GM18502 (cell line): ENCODE measurements around the gene TNIP2.

Experiments
- ATAC-seq: cut with Tn5 transposase; IDR thresholded peaks from one replicate; pipeline ENCODE4 v1.9.1; 2021; ENCODE audit warnings: mild to moderate bottlenecking; ENCODE audit not compliant: unreplicated experiment, poor library complexity

The TNIP2 gene

GRCh38 chr4:2794486-2795299 lies 38.6 kb upstream of the TNIP2 start:
- no peak for ATAC-seq

- no peak for ATAC-seq
These were observed 37.7 kb upstream of the TNIP2 start for GRCh38 chr4:2793586-2794485.

DNA sequence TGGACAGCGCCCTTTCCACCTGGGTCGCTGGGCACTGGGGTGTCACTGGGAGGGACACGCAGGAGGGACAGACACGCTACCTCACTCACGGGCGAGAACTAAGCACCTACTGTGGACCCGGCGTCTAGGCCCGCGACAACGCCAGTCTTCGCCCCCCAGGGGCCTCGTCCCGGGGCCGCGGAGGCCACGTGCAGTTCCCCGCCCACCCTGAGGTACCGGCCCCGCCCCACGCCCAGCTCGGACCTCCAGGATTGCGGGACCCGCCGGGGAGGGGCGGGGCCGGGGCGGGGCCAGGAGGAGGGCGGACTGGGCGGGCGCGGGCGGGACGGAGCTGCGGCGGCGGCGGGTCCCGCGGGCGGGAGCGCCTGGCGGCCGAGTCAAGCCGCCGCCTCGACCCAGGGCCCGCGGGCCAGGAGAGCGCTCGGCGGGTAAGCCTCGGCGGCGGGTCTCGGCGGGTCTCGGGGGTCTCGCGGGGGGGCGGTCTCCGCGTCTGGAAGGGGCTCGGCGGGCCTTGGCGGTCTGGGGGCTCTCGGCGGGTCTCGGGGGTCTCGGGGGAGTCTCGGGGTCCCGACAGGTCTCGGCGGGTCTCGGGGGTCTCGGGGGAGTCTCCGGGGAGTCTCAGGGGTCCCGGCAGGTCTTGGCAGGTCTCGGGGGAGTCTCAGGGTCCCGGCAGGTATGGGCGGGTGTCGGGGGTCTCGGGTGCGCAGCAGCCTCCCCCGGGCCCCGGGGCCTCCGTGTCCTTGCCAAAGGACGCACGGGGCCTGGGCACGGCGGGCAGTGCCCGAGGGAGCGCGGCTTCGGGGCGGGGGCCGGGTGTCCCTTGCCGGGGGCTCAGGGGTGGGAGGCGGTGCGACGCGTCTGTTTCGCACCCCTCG lies 36.8 kb upstream of the TNIP2 start, which contains the start of gene SH3BP2:
TSS of gene SH3BP2 (plus strand) at position 375 of the 875 bp plus-strand sequence. CDS start 27,533 bp downstream, outside the sequence.
- peak; percentile 41 for ATAC-seq

DNA sequence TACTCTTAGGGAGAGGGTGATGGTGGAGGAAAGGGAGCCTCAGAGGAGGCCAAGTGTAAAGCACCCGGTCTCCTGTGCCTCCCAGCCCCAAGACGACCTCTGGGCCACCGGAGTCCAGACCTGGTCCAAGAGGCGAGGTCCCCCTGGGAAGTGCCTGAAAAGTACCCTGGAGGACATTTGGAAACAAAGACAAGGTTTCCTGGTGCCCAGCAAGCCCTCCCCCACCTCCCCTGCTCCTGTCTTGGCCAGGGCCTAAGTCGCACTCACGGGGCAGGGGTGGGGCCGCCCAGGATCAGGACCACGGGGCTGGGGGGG lies 36.2 kb upstream of the TNIP2 start:
- ATAC-seq: no peak

- no peak for ATAC-seq
These were observed 35.6 kb upstream of the TNIP2 start for GRCh38 chr4:2791518-2792395.

GRCh38 chr4:2790583-2791517 lies 34.7 kb upstream of the TNIP2 start:
- no peak for ATAC-seq

DNA sequence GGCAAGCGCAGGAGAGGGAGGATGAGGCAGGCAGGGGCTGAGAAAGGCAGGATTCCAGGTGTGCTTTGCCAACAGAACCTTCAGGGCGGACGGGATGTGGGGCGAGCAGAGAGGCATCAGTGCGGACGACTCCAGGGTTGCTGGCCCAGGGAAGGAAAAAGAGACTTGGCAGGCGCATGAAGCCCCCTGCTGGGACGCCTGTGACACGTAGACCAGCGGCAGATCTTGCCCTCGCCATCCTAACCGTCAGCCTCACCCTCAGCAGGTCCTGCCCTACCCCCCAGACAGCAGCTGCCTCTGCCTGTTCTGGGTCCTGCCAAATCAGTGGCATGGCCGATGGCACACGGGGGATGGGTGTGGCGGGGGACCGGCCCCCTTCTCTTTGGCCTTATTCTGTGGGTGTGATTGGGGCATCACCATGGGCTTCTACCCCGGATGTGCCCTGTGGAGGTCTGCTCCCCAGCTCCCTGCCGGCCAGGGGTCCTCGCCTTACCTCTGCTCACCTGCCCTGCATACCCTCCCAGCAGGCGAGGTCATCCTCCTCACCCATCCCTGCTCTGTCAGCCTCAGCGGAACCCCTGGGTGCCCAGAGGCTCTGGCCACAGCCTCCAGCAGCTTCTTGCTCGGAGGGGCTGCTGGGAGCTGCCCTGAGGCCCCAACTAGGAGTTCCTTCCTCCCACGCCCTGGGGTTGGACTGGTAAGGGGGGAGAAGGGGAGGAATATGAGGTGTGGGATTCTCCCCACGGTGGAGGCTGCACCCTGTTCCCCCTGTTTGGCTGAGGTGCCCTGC lies 33.9 kb upstream of the TNIP2 start:
- ATAC-seq: no peak

DNA sequence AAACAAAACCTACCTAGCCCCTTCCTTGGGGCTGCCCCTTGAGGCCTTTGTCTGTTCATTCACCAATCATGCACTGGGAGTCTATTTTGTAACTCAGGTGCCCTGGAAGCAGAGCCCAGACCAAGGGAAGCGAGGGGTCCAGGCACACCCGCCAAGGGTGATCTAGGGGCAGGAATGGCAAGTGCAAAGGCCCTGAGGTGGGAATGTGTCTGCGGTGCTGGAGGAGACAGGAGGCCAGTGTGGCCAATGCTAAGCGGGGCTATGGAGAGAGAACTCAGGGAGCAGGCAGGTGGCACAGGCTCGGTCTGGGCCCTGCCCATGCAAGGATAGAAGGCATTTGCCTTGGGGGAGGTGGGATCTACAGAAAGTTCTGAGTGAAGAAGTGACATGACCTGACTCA lies 33.2 kb upstream of the TNIP2 start:
- ATAC-seq: no peak

DNA sequence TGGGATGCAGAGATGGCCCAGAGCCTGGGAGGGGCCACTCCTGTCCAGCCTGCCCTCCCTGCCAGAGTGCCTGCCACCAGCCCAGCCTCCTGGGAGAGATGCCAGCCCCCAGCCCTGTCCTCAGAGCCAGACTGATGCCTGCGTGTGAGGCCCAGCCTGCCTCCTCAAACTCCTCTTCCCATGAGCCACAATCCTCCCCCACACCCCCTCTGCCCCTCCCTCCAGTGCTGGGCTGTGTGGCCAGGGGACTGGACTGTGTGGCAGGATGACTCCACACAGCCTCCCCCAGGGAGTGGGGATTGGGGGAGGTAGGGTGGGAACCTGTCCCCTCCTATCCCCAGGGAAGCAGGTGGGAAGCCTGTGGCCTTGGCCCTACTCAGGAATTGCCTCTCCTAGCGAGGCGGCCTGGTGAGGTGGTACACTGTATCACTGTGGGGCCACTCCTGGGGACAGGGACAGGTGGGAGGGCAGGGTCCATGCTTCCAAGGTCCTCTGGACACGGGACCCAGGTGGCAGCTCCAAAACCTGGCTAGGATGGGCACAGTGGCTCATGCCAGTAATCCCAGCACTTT lies 32.5 kb upstream of the TNIP2 start:
- ATAC-seq: no peak

GRCh38 chr4:2788101-2788500 lies 32.0 kb upstream of the TNIP2 start:
- no peak for ATAC-seq

DNA sequence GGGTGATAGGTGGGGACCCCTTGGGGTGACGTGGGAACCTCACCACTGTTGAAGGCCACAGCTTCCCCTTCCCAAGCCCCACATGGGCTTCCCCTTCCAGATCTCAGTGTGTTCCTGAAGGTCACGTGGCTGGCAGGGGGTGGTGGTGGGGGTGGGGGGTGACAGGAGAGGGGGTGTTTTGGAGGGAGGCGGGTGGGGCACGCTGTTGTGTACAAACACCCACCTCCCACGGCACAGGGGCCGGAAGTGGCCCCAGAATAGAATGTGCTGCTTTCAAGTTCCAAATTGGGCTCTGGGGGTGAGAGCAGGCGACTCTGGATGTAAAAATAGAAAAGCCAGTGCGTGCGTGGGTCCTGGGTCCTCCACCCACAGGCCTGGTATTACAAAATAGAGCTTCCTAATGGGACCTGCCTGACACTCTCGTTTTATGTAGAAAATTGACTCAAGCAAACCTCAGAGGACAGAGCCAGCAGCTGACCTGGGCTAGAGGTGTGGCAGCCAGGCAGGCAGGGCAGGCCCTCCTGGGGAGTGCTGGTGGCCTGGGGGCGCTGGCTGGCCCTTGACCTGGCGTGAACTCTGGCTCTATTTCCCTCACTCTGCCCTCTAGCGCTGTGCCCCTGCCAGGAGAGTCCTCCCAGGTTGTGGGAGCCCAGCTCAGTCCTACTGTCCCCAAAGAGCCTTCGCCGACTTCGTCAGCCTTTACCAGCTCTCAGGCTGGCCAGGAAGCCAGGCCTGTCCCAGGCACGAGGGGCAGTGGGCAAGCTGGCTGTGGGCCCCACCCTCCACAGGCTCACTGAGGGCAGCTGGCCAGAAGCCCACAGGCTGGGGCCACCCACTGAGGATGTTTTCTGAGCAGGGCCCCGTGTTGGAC lies 31.3 kb upstream of the TNIP2 start:
- ATAC-seq: peak; percentile 72

DNA sequence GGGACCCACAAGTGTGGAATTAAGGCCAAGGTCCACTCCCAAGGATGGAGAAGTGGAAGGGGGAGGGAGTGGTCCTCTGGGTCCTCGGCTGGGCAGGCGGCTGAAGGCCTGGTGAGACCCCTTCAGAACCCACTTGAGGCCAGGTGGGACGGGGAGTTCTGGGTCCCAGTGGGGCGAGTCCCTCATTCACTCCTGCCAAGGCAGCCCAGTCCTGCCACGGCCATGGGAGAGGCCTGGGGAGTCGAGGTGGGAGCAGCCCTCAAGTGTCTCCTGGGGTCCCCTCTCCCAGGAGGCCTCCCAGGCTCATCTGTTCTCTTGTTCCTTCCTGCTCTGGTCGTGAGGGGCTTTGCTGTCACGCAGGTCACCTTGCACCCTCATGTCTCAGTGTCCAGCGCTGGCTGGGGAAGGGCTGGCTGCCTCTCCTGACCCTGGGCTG lies 30.7 kb upstream of the TNIP2 start:
- ATAC-seq: peak; percentile 7

DNA sequence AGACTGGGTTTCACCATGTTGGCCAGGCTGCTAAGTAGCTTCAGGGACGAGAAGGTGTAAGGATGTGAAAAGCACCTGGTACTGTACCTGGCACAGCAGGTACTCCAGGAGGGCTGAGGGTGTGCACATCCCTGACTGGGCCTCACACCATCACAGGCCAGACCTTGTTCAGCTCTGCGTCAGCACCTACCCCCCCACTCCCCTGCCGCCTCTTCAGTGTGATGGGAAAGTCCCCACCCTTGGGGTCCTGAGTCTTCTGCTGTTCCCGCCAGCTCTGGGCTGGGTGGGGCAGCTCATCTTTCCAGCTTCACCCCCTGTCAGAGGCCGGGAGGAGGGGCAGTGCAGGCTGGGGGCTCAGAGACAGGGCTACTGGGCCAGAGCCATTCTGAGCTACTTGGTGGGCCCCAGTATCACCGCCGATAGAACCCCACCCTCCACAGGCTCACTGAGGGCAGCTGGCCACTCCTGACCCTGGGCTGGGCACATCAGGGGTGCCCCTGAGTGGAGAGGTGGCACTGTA lies 30.1 kb upstream of the TNIP2 start:
- ATAC-seq: no peak

- ATAC-seq: peak; percentile 33
These were observed 29.5 kb upstream of the TNIP2 start for GRCh38 chr4:2785613-2786012.

GRCh38 chr4:2783790-2784189 lies 27.7 kb upstream of the TNIP2 start:
- no peak for ATAC-seq

DNA sequence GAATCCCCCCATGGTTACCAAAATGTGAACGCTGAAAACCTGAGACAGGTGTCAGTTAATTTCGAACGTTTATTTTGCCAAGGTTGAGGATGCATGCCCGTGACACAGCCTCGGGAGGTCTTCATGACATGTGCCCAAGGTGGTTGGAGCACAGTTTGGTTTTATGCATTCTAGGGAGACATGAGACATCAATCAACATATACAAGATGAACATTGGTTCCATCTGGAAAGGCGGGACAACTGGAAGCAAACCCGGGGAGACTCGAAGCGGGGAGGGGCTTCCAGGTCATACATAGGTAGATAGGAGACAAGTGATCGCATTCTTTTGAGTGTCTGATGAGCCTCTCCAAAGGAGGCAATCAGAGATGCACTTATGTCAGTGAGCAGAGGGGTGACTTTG lies 25.8 kb upstream of the TNIP2 start:
- ATAC-seq: no peak
